Pons (tissue), 1 donor: Measurements from ENCODE around the gene ADAMTS12.

ENCODE experiments used
- DNase-seq: peaks from one replicate; pipeline ENCODE4 v3.0.0-alpha.2; 2016; ENCODE audit warnings: low spot score

The ADAMTS12 gene

GRCh38 chr5:33474931-33475499 lies 416.8 kb downstream of the ADAMTS12 start:
- no peak for DNase-seq

- DNase-seq = no peak
Observed at GRCh38 chr5:33474004-33474403, 417.8 kb downstream of the ADAMTS12 start.
